Osteoblast (primary cell): ENCODE measurements around the gene HIKESHI. TPM values are rescaled to one million over a fixed set of nuclear protein-coding genes. Genes with fewer than 3 reads are reported as not detected.
"Not testable (repeated sequence)": the region's sequence is repeated elsewhere in the genome, so short reads cannot be mapped to it uniquely, and the experiment has no call there.

Source experiments
- DNase-seq: peaks from one replicate; pipeline ENCODE4 v3.0.0; 2011; ENCODE audit warnings: low spot score, mixed read lengths; ENCODE audit not compliant: insufficient read length; ENCODE audit errors: missing footprints
- H2AFZ ChIP-seq: 2 replicates; pipeline ENCODE4 v1.6.0; 2011; ENCODE audit warnings: mild to moderate bottlenecking, low read length
- H3K27ac ChIP-seq: 2 replicates; pipeline ENCODE4 v1.5.1; 2011; ENCODE audit warnings: mild to moderate bottlenecking, low read depth, low read length, moderate library complexity
- H3K27me3 ChIP-seq: 2 replicates; pipeline ENCODE4 v1.6.0; 2012; ENCODE audit warnings: mild to moderate bottlenecking, control low read depth, inconsistent platforms, low read length, moderate library complexity; ENCODE audit not compliant: insufficient read depth
- H3K36me3 ChIP-seq: 2 replicates; pipeline ENCODE4 v1.5.1; 2011; ENCODE audit warnings: mild to moderate bottlenecking, low read length, control low read depth, moderate library complexity; ENCODE audit not compliant: insufficient read depth
- H3K4me1 ChIP-seq: 2 replicates; pipeline ENCODE4 v1.5.1; 2011; ENCODE audit warnings: mild to moderate bottlenecking, low read length, control low read depth, moderate library complexity; ENCODE audit not compliant: insufficient read depth
- H3K4me2 ChIP-seq: 2 replicates; pipeline ENCODE4 v1.6.0; 2011; ENCODE audit warnings: mild to moderate bottlenecking, low read length; ENCODE audit not compliant: insufficient read depth
- H3K4me3 ChIP-seq: fragments of 200-600 bp; sonication (generic); 3 replicates; pipeline ENCODE4 v1.5.1; 2012; ENCODE audit warnings: mild to moderate bottlenecking, low read length, inconsistent platforms; ENCODE audit not compliant: insufficient read depth
- H3K79me2 ChIP-seq: 2 replicates; pipeline ENCODE4 v1.6.0; 2012; ENCODE audit warnings: mild to moderate bottlenecking, low read length, control low read depth, inconsistent platforms; ENCODE audit not compliant: insufficient read depth
- H3K9me3 ChIP-seq: 2 replicates; pipeline ENCODE4 v1.5.1; 2011; ENCODE audit warnings: low read depth, low read length, control low read depth
- H4K20me1 ChIP-seq: 2 replicates; pipeline ENCODE4 v1.6.0; 2012; ENCODE audit warnings: mild to moderate bottlenecking, low read length, control low read depth; ENCODE audit not compliant: insufficient read depth
- CTCF ChIP-seq: IDR thresholded peaks from 2 replicates; pipeline ENCODE4 v1.5.1; 2011; ENCODE audit warnings: mild to moderate bottlenecking, low read depth, low read length, moderate library complexity; ENCODE audit errors: extremely low read depth
- total RNA-seq: library from RNA; depleted of rRNA; stranded (reverse); fragments of >200 nt; gene quantifications from 2 replicates; pipeline ENCODE4 v1.2.3, GENCODE V29; 2012

HIKESHI gene
- total RNA-seq, 1 donor = 65.9 TPM

GRCh38 chr11:86287468-86287796 is 14.6 kb upstream of the HIKESHI start:
- no peaks in the 10 kb centered on the region for H4K20me1 ChIP-seq
- no peak for DNase-seq

GRCh38 chr11:86288776-86289507 is 13.1 kb upstream of the HIKESHI start:
- H4K20me1 ChIP-seq = no peaks in the 10 kb centered on the region
- no peak overlapping the region for H2AFZ ChIP-seq
- H3K27me3 ChIP-seq = no peaks in the 10 kb centered on the region
- H3K36me3 ChIP-seq = no peaks in the 10 kb centered on the region
- no peaks in the 10 kb centered on the region for H3K79me2 ChIP-seq
- no peak for DNase-seq
- no peak overlapping the region for H3K4me3 ChIP-seq
- no peak overlapping the region for H3K27ac ChIP-seq
- no peak for TF ChIP-seq CTCF
- no peaks in the 10 kb centered on the region for H3K9me3 ChIP-seq
- H3K4me1 ChIP-seq = peaks cover 5% of the 10 kb centered on the region
- no peak overlapping the region for H3K4me2 ChIP-seq

More at GRCh38 chr11:86287468-86287796, 14.6 kb upstream of the HIKESHI start:
- Histone ChIP-seq H3K36me3 (no peaks in the 10 kb centered on the region), H2AFZ (no peak overlapping the region), H3K9me3 (no peaks in the 10 kb centered on the region), H3K4me2 (no peak overlapping the region), H3K79me2 (no peaks in the 10 kb centered on the region), H3K4me1 (peaks cover 5% of the 10 kb centered on the region), H3K4me3 (no peak overlapping the region), H3K27ac (no peak overlapping the region), H3K27me3 (no peaks in the 10 kb centered on the region)
- TF ChIP-seq CTCF = no peak

- H3K79me2 ChIP-seq, H3K27me3 ChIP-seq, H3K27ac ChIP-seq, H3K9me3 ChIP-seq, H3K4me3 ChIP-seq, H3K36me3 ChIP-seq, H3K4me1 ChIP-seq, H2AFZ ChIP-seq, H3K4me2 ChIP-seq, DNase-seq, H4K20me1 ChIP-seq: not testable (repeated sequence)
Observed at GRCh38 chr11:86289508-86290280, 12.3 kb upstream of the HIKESHI start.

- TF ChIP-seq CTCF = peak; percentile 80
- DNase-seq = peak; percentile 39
Observed at GRCh38 chr11:86291466-86292262, 10.4 kb upstream of the HIKESHI start.

More at GRCh38 chr11:86291466-86292262, 10.4 kb upstream of the HIKESHI start:
- Histone ChIP-seq H3K4me1 (peaks cover 5% of the 10 kb centered on the region), H3K4me3 (no peak overlapping the region), H4K20me1 (no peaks in the 10 kb centered on the region), H3K79me2 (no peaks in the 10 kb centered on the region), H3K4me2 (no peak overlapping the region), H3K27me3 (no peaks in the 10 kb centered on the region), H2AFZ (no peak overlapping the region), H3K36me3 (no peaks in the 10 kb centered on the region), H3K27ac (no peak overlapping the region), H3K9me3 (no peaks in the 10 kb centered on the region)
